ENCODE results near the gene SYNPO2. TPM values are rescaled to one million over a fixed set of nuclear protein-coding genes. Genes with fewer than 3 reads are reported as not detected.

SYNPO2 gene
- total RNA-seq, 1 donor from 2014 or later = 26.2 TPM

DNA sequence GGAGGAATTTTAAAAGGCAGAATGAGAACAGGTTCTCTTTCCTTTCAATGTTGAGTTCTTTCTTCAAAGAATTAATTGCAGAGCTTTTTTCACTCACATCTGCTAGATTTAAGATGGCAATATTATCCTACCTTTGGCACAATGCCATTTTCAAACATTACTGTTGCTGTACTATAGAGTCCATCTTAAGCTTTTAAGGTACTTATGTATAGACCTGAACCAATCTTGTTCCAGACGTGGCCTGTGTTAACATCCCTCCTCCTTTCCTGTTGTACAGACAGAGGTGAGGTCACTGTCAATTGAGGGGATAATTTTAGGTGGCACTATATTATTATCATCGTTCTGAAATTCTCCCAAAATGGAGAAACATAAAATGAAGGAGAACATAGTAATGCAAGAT is 194.0 kb downstream of the SYNPO2 start:
- Histone ChIP-seq H3K4me1 (no peaks in the 10 kb centered on the region), H3K9me3 (no peaks in the 10 kb centered on the region), H3K36me3 (no peaks in the 10 kb centered on the region), H3K27ac (no peak overlapping the region), H3K27me3 (ENCODE audit: low read depth) (no peaks in the 10 kb centered on the region), H3K4me3 (no peak overlapping the region)
- intact Hi-C loops (cut with DNase I) = no loop called here
- DNase-seq (no peak), ATAC-seq (no peak)
- TF ChIP-seq, protein P1, sequence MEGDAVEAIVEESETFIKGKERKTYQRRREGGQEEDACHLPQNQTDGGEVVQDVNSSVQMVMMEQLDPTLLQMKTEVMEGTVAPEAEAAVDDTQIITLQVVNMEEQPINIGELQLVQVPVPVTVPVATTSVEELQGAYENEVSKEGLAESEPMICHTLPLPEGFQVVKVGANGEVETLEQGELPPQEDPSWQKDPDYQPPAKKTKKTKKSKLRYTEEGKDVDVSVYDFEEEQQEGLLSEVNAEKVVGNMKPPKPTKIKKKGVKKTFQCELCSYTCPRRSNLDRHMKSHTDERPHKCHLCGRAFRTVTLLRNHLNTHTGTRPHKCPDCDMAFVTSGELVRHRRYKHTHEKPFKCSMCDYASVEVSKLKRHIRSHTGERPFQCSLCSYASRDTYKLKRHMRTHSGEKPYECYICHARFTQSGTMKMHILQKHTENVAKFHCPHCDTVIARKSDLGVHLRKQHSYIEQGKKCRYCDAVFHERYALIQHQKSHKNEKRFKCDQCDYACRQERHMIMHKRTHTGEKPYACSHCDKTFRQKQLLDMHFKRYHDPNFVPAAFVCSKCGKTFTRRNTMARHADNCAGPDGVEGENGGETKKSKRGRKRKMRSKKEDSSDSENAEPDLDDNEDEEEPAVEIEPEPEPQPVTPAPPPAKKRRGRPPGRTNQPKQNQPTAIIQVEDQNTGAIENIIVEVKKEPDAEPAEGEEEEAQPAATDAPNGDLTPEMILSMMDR (IDR thresholded peaks at IDR 0.05) = no peak

- intact Hi-C loops (cut with DNase I) = no loop called here
- no peak for ATAC-seq
- Histone ChIP-seq H3K9me3 (no peaks in the 10 kb centered on the region), H3K4me1 (no peaks in the 10 kb centered on the region), H3K36me3 (no peaks in the 10 kb centered on the region), H3K27ac (no peak overlapping the region), H3K27me3 (ENCODE audit: low read depth) (no peaks in the 10 kb centered on the region), H3K4me3 (no peak overlapping the region)
- no peak for DNase-seq
- TF ChIP-seq, protein P1 (IDR thresholded peaks at IDR 0.05) = no peak
Measured at GRCh38 chr4:119084513-119084912, 195.9 kb downstream of the SYNPO2 start.

DNA sequence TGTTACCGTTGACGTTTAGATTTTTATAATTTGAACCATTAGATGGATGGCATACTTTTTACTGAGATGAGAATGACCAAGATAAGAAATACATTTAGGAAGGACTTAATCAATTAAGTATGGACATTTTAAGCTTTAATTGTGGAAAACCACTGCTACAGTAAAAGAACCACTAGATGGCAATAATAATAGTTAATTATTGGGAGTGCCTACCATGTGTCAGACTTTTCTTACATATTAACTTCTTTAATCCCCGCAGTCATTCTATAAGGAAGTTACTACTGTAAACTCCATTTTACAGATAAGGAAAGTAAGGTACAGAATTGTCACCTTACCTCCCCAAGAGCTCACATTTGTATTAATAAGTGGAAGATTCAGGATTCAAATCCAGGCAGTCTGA is 198.5 kb downstream of the SYNPO2 start:
- Histone ChIP-seq H3K36me3 (no peaks in the 10 kb centered on the region), H3K4me3 (no peak overlapping the region), H3K27me3 (ENCODE audit: low read depth) (no peaks in the 10 kb centered on the region), H3K4me1 (no peaks in the 10 kb centered on the region), H3K9me3 (no peaks in the 10 kb centered on the region), H3K27ac (no peak overlapping the region)
- intact Hi-C loops (cut with DNase I) = no loop called here
- no peak for DNase-seq
- TF ChIP-seq, protein P1 (IDR thresholded peaks at IDR 0.05) = peak; percentile 30
- no peak for ATAC-seq

- DNase-seq (no peak), ATAC-seq (no peak)
- H3K4me1 ChIP-seq = no peaks in the 10 kb centered on the region
- H3K27me3 ChIP-seq (ENCODE audit: low read depth) = no peaks in the 10 kb centered on the region
- intact Hi-C loops (cut with DNase I) = no loop called here
- H3K27ac ChIP-seq = no peak overlapping the region
- no peaks in the 10 kb centered on the region for H3K9me3 ChIP-seq
- H3K36me3 ChIP-seq = no peaks in the 10 kb centered on the region
- TF ChIP-seq, protein P1 (IDR thresholded peaks at IDR 0.05) = no peak
- H3K4me3 ChIP-seq = no peak overlapping the region
Measured at GRCh38 chr4:119087656-119088055, 199.0 kb downstream of the SYNPO2 start.

GRCh38 chr4:119093042-119093827 is 204.6 kb downstream of the SYNPO2 start:
- TF ChIP-seq, protein P1 (IDR thresholded peaks at IDR 0.05) = no peak
- H3K27me3 ChIP-seq (ENCODE audit: low read depth) = no peaks in the 10 kb centered on the region
- no peak overlapping the region for H3K4me3 ChIP-seq
- DNase-seq (no peak), ATAC-seq (no peak)
- no peaks in the 10 kb centered on the region for H3K36me3 ChIP-seq
- intact Hi-C loops (cut with DNase I) = no loop called here
- no peaks in the 10 kb centered on the region for H3K4me1 ChIP-seq
- H3K9me3 ChIP-seq = no peaks in the 10 kb centered on the region
- no peak overlapping the region for H3K27ac ChIP-seq

Data from lower lobe of right lung (tissue), 2 donors.